Gastrocnemius medialis (tissue), 4 donors: Measurements from ENCODE around the gene LGI1.

Experiments
- CTCF ChIP-seq, 5 experiments: fragments of 450-650 bp in 3 of 5; fragments of 200-600 bp in 2 of 5; sonication (generic) in 2 of 5; IDR thresholded peaks in 4 of 5; conservative IDR thresholded peaks in 1 of 5; 1 replicate in 4 of 5; 2 replicates in 1 of 5; pipeline ENCODE4 v1.5.1; 2016 to 2019; ENCODE audit warnings: antibody characterized with exemption in 5 of 5, mild to moderate bottlenecking in 3 of 5, moderate library complexity in 3 of 5
- POLR2A ChIP-seq, 2 donors: fragments of 450-650 bp; IDR thresholded peaks; one replicate each; pipeline ENCODE4 v1.6.1; 2017; ENCODE audit warnings: antibody characterized with exemption in 2 of 2, mild to moderate bottlenecking in 2 of 2, moderate library complexity in 2 of 2

- TF ChIP-seq CTCF (IDR thresholded peaks at IDR 0.05 in 4 of 5, conservative IDR thresholded peaks at IDR 0.05 in 1 of 5): no peak
- TF ChIP-seq POLR2A (IDR thresholded peaks at IDR 0.05): no peak
Measured at GRCh38 chr10:93818086-93818485, 60.4 kb downstream of the LGI1 start.
